ENCODE data around the gene ZNF672.
"Not testable (repeated sequence)": the region's sequence is repeated elsewhere in the genome, so short reads cannot be mapped to it uniquely, and the experiment has no call there.

ZNF672 gene

GRCh38 chr1:248853663-248854375, 15.8 kb downstream of the ZNF672 start:
- no peak for DNase-seq (ENCODE audit: low read depth in 2 of 2)

- DNase-seq (ENCODE audit: low read depth in 2 of 2), result no peak
These were observed 17.6 kb downstream of the ZNF672 start for GRCh38 chr1:248855580-248855979.

GRCh38 chr1:248856176-248856575, 18.2 kb downstream of the ZNF672 start:
- no peak for DNase-seq (ENCODE audit: low read depth in 2 of 2)

GRCh38 chr1:248857201-248857600, 19.2 kb downstream of the ZNF672 start:
- DNase-seq (ENCODE audit: low read depth in 2 of 2), result no peak

- no peak for DNase-seq (ENCODE audit: low read depth in 2 of 2)
These were observed 19.7 kb downstream of the ZNF672 start for GRCh38 chr1:248857749-248858095.

GRCh38 chr1:248858096-248858890, 20.3 kb downstream of the ZNF672 start:
- DNase-seq (ENCODE audit: low read depth in 2 of 2), result peak in 1 of 2 donors; percentile 16

- DNase-seq (ENCODE audit: low read depth in 2 of 2), result peak; percentile 90 to 93
These were observed 21.2 kb downstream of the ZNF672 start, which contains the start of gene ZNF692 for GRCh38 chr1:248858891-248859889. Gene ZNF692 (minus strand): TSS chr1:248859085. CDS start chr1:248858309, 776 bp downstream.

- DNase-seq (ENCODE audit: low read depth in 2 of 2), result no peak
These were observed 22.0 kb downstream of the ZNF672 start for GRCh38 chr1:248860007-248860406.

GRCh38 chr1:248861616-248862015, 23.6 kb downstream of the ZNF672 start:
- DNase-seq (ENCODE audit: low read depth in 2 of 2), result no peak

GRCh38 chr1:248862695-248862997, 24.6 kb downstream of the ZNF672 start:
- DNase-seq (ENCODE audit: low read depth in 2 of 2), result no peak

- DNase-seq (ENCODE audit: low read depth in 2 of 2), result peak; percentile 48 to 64
These were observed 25.2 kb downstream of the ZNF672 start for GRCh38 chr1:248862998-248863881.

- DNase-seq (ENCODE audit: low read depth in 2 of 2), result no peak
These were observed 33.9 kb downstream of the ZNF672 start for GRCh38 chr1:248871837-248872401.

GRCh38 chr1:248872752-248873408, 34.9 kb downstream of the ZNF672 start:
- DNase-seq (ENCODE audit: low read depth in 2 of 2), result peak in 1 of 2 donors; percentile 39

GRCh38 chr1:248873409-248873992, 35.5 kb downstream of the ZNF672 start:
- DNase-seq (ENCODE audit: low read depth in 2 of 2), result peak; percentile 86 to 95

- DNase-seq (ENCODE audit: low read depth in 2 of 2), result peak; percentile 64 to 76
These were observed 36.0 kb downstream of the ZNF672 start for GRCh38 chr1:248873993-248874533.

- no peak for DNase-seq (ENCODE audit: low read depth in 2 of 2)
These were observed 43.2 kb downstream of the ZNF672 start for GRCh38 chr1:248881261-248881660.

GRCh38 chr1:248882427-248882826, 44.4 kb downstream of the ZNF672 start:
- DNase-seq (ENCODE audit: low read depth in 2 of 2), result not testable (repeated sequence)

GRCh38 chr1:248884632-248885295, 46.7 kb downstream of the ZNF672 start:
- DNase-seq (ENCODE audit: low read depth in 2 of 2), result no peak

- DNase-seq (ENCODE audit: low read depth in 2 of 2), result no peak
These were observed 47.6 kb downstream of the ZNF672 start for GRCh38 chr1:248885646-248886045.
